K562 (cell line): ENCODE measurements around the gene NUBPL.

Experiments used
- ATF4 ChIP-seq: fragments of 450-650 bp; formaldehyde crosslinking; IDR thresholded peaks from 2 replicates; pipeline ENCODE4 v1.4.0; 2022; ENCODE audit warnings: mild to moderate bottlenecking, moderate library complexity
- DPF2 ChIP-seq: fragments of 450-650 bp; IDR thresholded peaks from 2 replicates; pipeline ENCODE4 v1.6.1; 2016
- EZH2 ChIP-seq: IDR thresholded peaks from 2 replicates; pipeline ENCODE4 v1.6.1; 2012; ENCODE audit warnings: low read depth, mild to moderate bottlenecking, inconsistent platforms, low read length, borderline replicate concordance
- HMG20A ChIP-seq: fragments of 450-650 bp; formaldehyde crosslinking; conservative IDR thresholded peaks from 2 replicates; pipeline ENCODE4 v1.4.0; 2020; ENCODE audit warnings: mild to moderate bottlenecking, mixed read lengths
- HNRNPUL1 ChIP-seq: fragments of 200-400 bp; formaldehyde crosslinking; IDR thresholded peaks from 2 replicates; pipeline ENCODE4 v1.6.1; 2017; ENCODE audit warnings: low read length
- MAX ChIP-seq: sonication (generic); formaldehyde crosslinking; IDR thresholded peaks from 2 replicates; pipeline ENCODE4 v1.9.0; 2022; ENCODE audit warnings: mild to moderate bottlenecking, missing genetic modification reagents
- POLR2A ChIP-seq: fragments of 450-650 bp; conservative IDR thresholded peaks from 2 replicates; pipeline ENCODE4 v1.6.1; 2016
- POLR3A ChIP-seq: IDR thresholded peaks from 2 replicates; pipeline ENCODE4 v1.6.1; 2011; ENCODE audit warnings: borderline replicate concordance, mild to moderate bottlenecking, moderate library complexity; ENCODE audit not compliant: insufficient read length, insufficient read depth; ENCODE audit errors: extremely low read depth
- SP1 ChIP-seq: sonication (generic); formaldehyde crosslinking; IDR thresholded peaks from 2 replicates; pipeline ENCODE4 v1.8.1; 2022; ENCODE audit warnings: mild to moderate bottlenecking, missing genetic modification reagents
- TAF1 ChIP-seq: IDR thresholded peaks from 2 replicates; pipeline ENCODE4 v1.6.1; 2011; ENCODE audit warnings: mild to moderate bottlenecking, low read length, moderate library complexity; ENCODE audit not compliant: insufficient read depth, control insufficient read depth, severe bottlenecking; ENCODE audit errors: extremely low read depth
- ZNF212 ChIP-seq: fragments of 450-650 bp; formaldehyde crosslinking; IDR thresholded peaks from 2 replicates; pipeline ENCODE4 v1.4.0; 2020; ENCODE audit warnings: mild to moderate bottlenecking
- TF ChIP-seq, protein P1 (sequence below): sonication (generic); formaldehyde crosslinking; IDR thresholded peaks from 2 replicates; pipeline ENCODE4 v1.8.0; 2023; ENCODE audit warnings: mild to moderate bottlenecking, missing genetic modification reagents

DNA sequence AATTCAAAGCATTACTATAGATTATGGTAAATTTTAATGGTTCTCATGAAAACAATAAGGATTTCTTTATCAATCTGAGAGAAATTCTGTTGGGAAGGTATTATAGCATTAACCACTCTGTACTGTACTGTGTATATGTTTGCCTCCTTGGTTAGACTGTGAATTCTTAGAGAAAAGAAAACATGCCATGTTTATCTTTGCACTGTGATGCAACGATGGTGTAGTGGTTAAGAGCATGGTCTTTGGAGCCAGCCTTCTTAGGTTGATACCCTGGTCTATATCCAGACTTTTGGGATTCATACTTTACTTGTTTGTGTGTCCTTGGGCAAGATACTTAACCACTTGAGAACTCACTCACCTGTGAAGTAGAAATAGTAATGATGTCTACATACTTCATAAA, 32.2 kb upstream of the NUBPL start:
- TF ChIP-seq MAX (CRISPR knock-in tag) (no peak), HMG20A (CRISPR knock-in tag) (no peak), HNRNPUL1 (no peak), POLR2A (no peak), ZNF212 (CRISPR knock-in tag) (no peak), DPF2 (no peak), POLR3A (no peak), SP1 (CRISPR knock-in tag) (no peak), EZH2 (no peak), ATF4 (no peak), TAF1 (no peak)
- TF ChIP-seq, protein P1, sequence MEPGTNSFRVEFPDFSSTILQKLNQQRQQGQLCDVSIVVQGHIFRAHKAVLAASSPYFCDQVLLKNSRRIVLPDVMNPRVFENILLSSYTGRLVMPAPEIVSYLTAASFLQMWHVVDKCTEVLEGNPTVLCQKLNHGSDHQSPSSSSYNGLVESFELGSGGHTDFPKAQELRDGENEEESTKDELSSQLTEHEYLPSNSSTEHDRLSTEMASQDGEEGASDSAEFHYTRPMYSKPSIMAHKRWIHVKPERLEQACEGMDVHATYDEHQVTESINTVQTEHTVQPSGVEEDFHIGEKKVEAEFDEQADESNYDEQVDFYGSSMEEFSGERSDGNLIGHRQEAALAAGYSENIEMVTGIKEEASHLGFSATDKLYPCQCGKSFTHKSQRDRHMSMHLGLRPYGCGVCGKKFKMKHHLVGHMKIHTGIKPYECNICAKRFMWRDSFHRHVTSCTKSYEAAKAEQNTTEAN (CRISPR knock-in tag): no peak
